ENCODE measurements around the gene ZNF385A. TPM values are rescaled to one million over a fixed set of nuclear protein-coding genes. Genes with fewer than 3 reads are reported as not detected.
A peak's percentile ranks its signal among the peaks of the same experiment; 100 is the strongest.
"Not testable (repeated sequence)": the region's sequence is repeated elsewhere in the genome, so short reads cannot be mapped to it uniquely, and the experiment has no call there.

The ZNF385A gene
- total RNA-seq, 1 donor from 2014 or later = 5.6 TPM

- no peak for DNase-seq (ENCODE audit: extremely low read depth, low read depth, low spot score)
Measured at GRCh38 chr12:54333420-54334034, 51.0 kb downstream of the ZNF385A start.

- no peak for DNase-seq (ENCODE audit: extremely low read depth, low read depth, low spot score)
Measured at GRCh38 chr12:54331461-54331860, 53.1 kb downstream of the ZNF385A start.

DNA sequence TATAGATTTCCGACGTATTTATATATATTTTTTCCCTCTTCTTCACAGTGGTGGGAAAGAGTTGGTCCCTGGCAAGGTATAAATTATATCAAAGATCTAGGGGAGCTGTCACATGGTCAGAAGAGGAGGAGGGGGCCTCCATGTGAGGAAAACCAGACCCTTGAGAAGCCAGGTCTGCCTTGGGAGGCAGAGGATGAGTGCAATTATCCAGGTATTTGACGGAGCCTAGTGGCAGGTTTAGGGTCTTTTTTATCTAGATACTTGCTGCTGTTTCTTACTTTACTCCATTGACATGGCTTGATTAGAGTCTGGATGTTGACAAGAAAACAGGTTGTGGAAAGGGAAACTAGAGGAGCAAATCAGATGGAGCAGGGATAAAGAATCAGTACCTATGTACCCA, 54.1 kb downstream of the ZNF385A start:
- no peak for DNase-seq (ENCODE audit: extremely low read depth, low read depth, low spot score)

DNA sequence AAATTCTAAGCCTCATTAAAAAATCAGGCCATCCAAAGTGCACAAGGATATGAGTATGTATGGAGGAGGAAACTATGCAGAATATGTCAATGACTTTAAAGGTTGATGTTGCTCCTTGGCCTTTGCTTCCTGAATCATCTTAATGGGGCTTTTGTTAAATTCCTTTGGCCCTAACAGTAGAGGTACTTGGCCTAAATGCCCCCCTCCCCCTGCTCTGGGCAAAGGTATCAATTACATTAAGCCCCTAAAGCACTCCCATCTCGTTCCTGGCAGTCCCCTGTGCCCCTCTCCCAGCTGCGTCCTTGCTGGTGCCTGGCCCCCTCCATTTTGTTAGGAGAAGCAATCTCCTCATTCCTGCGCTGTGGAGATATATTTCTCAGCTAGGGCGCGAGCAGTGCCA, 54.8 kb downstream of the ZNF385A start:
- DNase-seq (ENCODE audit: extremely low read depth, low read depth, low spot score) = no peak

- no peak for DNase-seq (ENCODE audit: extremely low read depth, low read depth, low spot score)
Measured at GRCh38 chr12:54328595-54329337, 55.8 kb downstream of the ZNF385A start.

DNA sequence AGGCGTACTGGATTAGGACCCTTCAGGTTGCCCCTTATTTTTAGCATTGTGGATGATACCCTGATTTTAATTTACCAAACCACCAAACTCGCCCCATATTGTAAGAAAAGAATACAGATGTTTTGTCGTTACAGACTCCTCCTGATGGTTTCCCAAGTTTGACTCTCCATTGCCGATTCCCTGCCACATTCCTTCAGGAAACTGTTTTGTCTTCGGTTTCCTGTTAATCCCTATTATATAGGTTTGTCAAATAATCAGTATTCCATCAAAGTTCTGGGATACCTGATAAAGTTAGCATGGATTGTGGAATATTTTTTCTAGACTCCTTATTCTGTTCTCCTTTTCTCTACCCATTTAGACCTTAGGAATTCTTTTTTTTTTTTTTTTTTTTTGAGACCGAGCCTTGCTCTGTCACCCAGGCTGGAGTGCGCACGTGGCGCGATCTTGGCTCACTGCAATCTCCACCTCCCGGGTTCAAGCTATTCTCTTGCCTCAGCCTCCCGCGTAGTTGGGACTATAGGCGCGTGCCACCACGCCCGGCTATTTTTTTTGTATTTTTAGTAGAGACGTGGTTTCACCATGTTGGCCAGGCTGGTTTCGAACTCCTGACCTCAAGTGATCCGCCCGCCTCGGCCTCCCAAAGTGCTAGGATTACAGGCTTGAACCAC, 59.0 kb downstream of the ZNF385A start:
- DNase-seq (ENCODE audit: extremely low read depth, low read depth, low spot score) = not testable (repeated sequence)

- DNase-seq (ENCODE audit: extremely low read depth, low read depth, low spot score) = peak; percentile 98
Measured at GRCh38 chr12:54324617-54325441, 59.7 kb downstream of the ZNF385A start, which contains the start of gene COPZ1. COPZ1 (plus strand) TSS chr12:54325131; CDS start chr12:54325164, 33 bp downstream.

DNA sequence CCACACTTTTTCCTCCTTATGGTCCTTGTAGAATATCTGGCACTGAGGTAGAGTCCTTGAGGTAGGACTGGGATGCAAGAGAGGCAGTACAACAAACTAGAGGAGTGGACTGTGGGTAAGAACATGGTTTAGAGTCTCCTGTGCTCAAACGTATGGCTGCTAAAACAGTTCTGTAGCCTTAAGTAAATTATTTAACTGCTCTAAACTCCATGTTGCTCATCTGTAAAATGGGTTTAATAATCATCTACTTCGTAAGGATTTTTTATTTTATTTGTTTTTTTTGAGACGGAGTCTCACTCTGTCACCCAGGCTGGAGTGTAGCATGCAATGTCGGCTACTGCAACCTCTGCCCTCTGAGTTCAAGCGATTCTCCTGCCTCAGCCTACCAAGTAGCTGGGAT, 63.2 kb downstream of the ZNF385A start:
- DNase-seq (ENCODE audit: extremely low read depth, low read depth, low spot score) = no peak

Other genes with a start within 250 kb of the ZNF385A start
- 16.3 and 19.0 TPM in 2 replicates for gene SMUG1, start 195.7 kb downstream of the ZNF385A start, total RNA-seq
- gene CBX5, start 104.6 kb downstream of the ZNF385A start, total RNA-seq = 41.5 and 49.4 TPM in 2 replicates
- gene HNRNPA1, start 104.0 kb downstream of the ZNF385A start, total RNA-seq = 488 and 499 TPM in 2 replicates
- not detected in 2 replicates for gene NFE2, start 83.7 kb downstream of the ZNF385A start, total RNA-seq
- gene COPZ1, start 59.6 kb downstream of the ZNF385A start, total RNA-seq = 115 and 194 TPM in 2 replicates
- gene GPR84, start 20.2 kb downstream of the ZNF385A start, total RNA-seq = not detected in 2 replicates
- 786 and 1,054 TPM in 2 replicates for gene ITGA5, start 34.5 kb upstream of the ZNF385A start, total RNA-seq
- gene GTSF1, start 88.9 kb upstream of the ZNF385A start, total RNA-seq = not detected in 2 replicates
- 0.29 TPM in 1 of 2 replicates, not detected in the other for gene NCKAP1L, start 113.0 kb upstream of the ZNF385A start, total RNA-seq
- gene PDE1B, start 164.9 kb upstream of the ZNF385A start, total RNA-seq = not detected in 2 replicates
- 0.15 TPM in 1 of 2 replicates, not detected in the other for gene PPP1R1A, start 203.9 kb upstream of the ZNF385A start, total RNA-seq

Data from glomerular endothelial cell (primary cell).